Left renal pelvis (tissue), 4 donors: Measurements from ENCODE around the gene DPH6. TPM values are rescaled to one million over a fixed set of nuclear protein-coding genes. Genes with fewer than 3 reads are reported as not detected.
A peak's percentile ranks its signal among the peaks of the same experiment; 100 is the strongest.

Experiments used
- DNase-seq, 4 donors: peaks; one replicate each; pipeline ENCODE4 v3.0.0-alpha.2; 2013; ENCODE audit warnings: low read depth in 4 of 4, low spot score in 3 of 4
- polyA plus RNA-seq, 4 donors: library from polyadenylated mRNA; unstranded; fragments of 120-200 nt; gene quantifications; one replicate each; pipeline ENCODE4 v1.2.1, GENCODE V29; 2013; ENCODE audit not compliant: insufficient read length in 4 of 4

The DPH6 gene
- polyA plus RNA-seq, 4 donors, result 18.3 to 31.8 (median 20.5) TPM

GRCh38 chr15:35546511-35547381 is 781 bp upstream of the DPH6 start:
- peak in 2 of 4 donors; percentile 20 to 23 for DNase-seq

DNA sequence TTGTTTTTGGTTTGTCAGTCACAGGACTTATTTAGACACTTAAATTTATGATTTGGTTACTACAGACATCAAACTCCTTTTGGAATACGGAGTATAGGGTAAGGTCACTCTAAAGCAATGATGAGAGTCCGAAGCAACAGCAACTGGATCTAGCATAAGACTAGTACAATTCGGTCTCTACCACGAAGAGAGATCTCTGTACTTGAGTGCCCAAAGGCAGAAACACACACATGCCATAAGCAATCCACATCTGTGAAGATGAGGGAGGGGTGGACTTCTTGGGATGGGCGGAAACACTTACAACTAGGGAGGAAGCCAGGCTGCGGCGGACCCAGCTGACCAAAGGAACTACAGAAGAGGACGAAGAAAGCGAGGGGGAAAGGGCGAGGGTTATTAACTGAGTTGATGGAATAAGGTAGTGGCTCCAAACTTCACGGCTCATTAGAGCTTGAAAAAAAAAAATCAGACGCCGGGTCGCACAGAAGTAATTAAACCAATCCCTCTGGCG is 595 bp downstream of the DPH6 start:
- peak in 3 of 4 donors; percentile 61 to 68 (median 67) for DNase-seq

DNA sequence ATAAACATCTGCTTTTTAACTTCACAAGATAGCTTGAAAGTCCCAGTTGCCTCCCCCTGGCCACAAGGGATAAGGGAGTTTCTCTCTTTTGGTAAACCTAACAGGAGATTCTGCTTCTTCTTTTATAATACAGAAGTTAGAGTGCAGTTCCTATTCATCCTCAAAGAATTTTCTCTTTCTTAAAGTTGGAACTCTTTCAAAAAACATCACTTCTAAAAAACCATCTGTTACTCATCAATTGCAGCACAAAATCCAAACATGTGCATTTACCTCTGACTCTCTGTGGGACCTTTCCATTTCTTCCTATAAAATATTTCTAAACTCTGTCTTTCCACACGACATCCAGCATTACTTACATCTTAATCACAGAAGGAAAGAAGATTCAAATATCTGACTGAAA is 5.1 kb downstream of the DPH6 start:
- DNase-seq, result no peak

DNA sequence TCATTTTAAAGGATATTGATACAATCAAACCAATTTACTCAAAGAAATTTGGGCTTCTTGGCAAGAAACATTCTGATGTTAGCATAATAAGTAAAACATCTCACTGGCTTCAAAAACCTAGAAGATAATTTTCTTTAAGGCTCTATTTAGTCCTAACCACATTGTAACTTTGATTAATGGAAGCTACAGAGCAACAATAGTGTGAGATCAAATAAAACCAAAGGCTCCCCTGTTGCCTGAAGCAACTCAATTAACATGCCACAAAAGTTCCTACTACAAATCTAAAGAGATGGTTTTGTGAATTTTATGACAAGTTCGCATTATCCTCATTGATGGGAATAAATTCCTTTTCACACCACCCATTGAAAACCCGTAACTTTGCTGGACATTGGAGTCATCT is 5.9 kb downstream of the DPH6 start:
- no peak for DNase-seq

DNA sequence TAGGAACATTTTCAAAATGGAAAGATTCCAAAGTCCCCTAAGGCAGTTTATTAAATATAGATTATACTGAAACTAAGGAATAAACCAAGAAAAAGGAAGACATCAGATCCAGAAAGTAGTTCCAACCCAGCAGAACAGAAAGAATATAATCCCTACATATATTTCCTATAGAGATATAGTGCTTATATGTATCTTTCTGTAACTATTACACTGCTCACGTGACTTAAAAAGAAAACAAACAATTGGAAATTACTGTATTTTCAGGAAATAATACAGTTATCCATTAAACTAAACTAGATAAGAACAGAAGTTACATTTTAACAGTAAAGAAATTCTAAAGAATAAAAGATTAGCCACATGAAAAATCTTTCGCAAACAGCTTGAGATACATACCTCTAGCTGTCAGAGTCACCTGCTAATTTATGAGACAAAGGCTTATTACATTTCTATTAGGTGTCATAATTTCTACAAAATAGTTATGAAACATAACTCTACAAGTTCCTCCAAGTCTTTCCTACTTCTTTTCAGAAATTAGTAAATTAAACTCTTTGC is 10.5 kb downstream of the DPH6 start:
- DNase-seq, result no peak

- no peak for DNase-seq
Measured at GRCh38 chr15:35533130-35534110, 12.5 kb downstream of the DPH6 start.

DNA sequence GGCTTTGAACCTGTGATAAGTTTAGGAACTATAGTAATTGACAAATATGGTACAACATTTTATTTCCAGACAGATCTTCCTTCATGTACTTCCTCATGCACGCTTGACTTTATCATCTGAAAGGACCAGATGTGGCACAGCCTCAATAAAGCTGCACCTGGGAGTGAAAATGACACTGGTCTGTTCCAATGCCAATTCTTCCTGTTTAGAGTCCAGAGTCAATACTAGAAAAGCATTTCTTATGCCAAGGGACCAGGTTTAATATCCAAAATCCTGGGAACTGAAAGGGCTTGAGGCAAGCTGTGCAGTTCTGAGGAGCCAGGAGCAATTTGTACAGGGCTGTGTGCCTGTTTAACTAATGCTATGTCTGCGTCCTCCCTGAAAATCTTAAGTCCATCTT is 15.3 kb downstream of the DPH6 start:
- DNase-seq, result no peak

DNA sequence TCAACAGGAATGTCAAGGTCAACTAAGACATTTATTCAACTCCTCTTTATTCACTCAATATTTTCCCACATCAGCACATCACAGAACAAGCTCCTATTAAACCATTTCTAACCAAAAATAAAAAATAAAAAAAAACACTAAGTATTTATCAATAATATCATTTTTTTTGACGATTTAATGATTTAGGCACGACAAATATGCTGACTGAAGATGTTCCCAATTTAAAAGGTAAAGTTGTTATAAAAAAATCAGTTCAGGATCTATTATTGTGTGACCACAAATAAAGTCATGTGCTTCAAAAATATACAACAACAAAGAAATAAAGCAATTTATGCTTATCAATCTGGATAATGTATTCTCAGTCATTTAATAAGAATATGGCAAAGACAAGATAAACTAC is 16.2 kb downstream of the DPH6 start:
- no peak for DNase-seq

DNA sequence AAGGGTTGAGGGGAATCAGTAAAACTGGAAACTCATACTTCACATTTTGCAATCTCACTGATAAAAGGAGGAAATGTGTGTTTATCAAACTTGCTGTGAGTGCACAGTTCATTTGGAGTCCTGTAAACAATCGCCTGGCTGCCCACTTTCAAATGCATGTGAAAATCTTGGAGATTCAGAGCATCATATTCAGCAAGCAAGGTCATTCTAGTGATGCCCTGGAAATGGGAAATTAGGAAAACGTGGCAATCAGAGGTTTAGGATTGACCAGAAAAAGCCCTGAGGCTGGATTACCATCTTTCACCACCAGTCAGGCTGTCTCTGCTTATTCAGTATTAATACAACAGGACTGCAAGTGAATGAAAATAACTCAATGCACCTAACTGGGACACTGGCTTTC is 23.9 kb downstream of the DPH6 start:
- DNase-seq, result no peak

- DNase-seq, result peak in 1 of 4 donors; percentile 69
Measured at GRCh38 chr15:35519541-35520149, 26.3 kb downstream of the DPH6 start.

DNA sequence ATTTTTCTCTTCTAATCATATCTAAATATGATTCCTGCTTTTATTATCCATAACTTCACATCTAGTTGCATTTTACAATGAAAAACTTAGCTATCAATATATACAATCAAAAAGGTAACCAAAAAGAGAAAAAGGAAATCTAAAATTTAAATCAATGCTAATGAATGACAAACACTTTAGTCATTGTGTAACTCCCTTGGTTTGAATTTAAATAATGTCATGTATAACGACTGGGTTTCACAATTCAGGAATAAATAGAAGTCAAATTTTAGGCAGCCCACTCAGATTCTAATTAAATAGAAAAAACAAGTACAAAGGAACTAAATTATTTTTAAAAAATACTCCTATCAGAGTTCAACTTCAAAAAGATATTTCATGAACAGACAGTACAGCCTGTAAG is 26.9 kb downstream of the DPH6 start:
- no peak for DNase-seq

- DNase-seq, result no peak
Measured at GRCh38 chr15:35514759-35515158, 31.2 kb downstream of the DPH6 start.

- no peak for DNase-seq
Measured at GRCh38 chr15:35507932-35508638, 37.9 kb downstream of the DPH6 start.

DNA sequence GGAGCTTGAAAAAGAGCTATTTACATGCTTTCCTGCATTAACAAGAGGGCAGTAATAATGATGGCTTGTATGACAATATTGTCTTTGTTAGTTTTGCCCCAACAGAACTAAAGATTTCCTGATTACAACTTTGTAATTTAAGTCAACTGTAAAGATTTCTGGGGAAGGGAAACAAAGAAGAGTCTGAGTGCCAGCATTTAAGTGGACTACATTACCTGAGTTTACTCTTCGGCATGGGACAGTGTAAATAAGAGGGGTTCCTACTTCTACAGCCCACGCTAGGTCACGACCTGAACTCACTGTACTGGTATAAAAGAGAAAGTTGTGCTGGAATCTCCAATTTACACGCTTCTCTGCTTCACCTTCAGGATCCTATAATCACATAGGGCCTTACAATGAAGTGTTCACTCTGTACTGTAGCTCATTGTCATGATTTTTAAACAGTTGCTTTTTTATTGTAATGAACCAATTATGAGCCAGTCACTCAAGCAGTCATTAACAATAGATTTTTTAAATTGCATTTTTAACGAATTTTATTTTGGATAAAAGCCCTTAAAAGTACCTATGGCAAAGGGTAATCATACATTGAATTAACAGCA is 39.6 kb downstream of the DPH6 start:
- no peak for DNase-seq

GRCh38 chr15:35505809-35506208 is 40.2 kb downstream of the DPH6 start:
- peak in 2 of 4 donors; percentile 62 to 67 for DNase-seq

- no peak for DNase-seq
Measured at GRCh38 chr15:35505141-35505540, 40.8 kb downstream of the DPH6 start.

DNA sequence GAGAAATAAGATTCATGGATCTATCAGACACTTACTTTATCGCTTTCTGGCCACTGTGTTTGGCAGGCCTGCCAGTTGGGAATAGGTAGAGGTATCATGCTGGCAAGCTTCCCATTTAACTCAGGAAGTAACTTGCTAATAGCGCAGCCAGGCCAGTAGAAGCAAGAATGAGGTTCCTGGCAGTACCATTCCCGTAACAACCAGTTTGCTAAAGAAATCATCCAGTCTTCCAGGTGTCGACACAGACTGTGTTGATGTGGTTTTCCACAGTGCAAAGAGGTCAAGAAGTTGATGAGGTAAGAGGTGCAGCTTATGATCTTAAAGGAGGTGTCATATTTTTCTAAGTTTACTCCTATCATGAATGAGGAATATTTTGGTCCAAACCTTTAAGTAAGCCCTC is 46.2 kb downstream of the DPH6 start:
- DNase-seq, result no peak

DNA sequence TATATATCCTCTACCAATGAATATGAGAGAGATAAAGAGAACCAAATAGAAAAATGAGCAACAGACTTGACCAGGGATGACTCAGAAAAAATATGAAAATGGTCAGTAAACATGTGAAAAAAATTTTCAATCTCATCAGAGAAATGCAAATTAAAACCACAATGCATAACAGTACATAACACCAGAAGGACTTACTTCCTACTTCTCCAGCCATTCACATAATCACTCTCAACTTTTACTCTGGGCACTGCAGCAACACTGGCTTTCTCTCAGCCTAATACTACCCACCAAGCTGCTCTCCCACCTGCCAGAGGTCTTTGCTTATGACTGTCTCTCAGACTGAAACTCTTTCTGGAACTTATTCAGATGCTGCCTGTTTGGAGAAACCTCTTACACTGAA is 49.4 kb downstream of the DPH6 start:
- DNase-seq, result no peak

GRCh38 chr15:35495080-35495479 is 50.9 kb downstream of the DPH6 start:
- no peak for DNase-seq
